ENCODE data around the gene DPH7. TPM values are rescaled to one million over a fixed set of nuclear protein-coding genes. Genes with fewer than 3 reads are reported as not detected.

DPH7 gene
- total and polyA plus RNA-seq, 11 donors, result 12.6 to 23.7 (median 16.7) TPM

- 86 to 100% (median 93%) methylated on average over 2 to 27 of the region's 27 CpGs for WGBS, 4 donors
- H3K27me3 ChIP-seq, result no peaks in the 10 kb centered on the region
- H3K4me1 ChIP-seq, result peaks cover 0 to 51% (median 31%) of the 10 kb centered on the region in 12 donors
- no peak overlapping the region for H3K4me3 ChIP-seq
- ATAC-seq (no peak), DNase-seq (no peak)
- H3K36me3 ChIP-seq, result peaks cover 0 to 37% (median 27%) of the 10 kb centered on the region in 9 donors
- TF ChIP-seq POLR2A (IDR thresholded peaks at IDR 0.05) (no peak), CTCF (IDR thresholded peaks at IDR 0.05) (no peak)
- H3K9me3 ChIP-seq, result no peaks in the 10 kb centered on the region
- no peak overlapping the region for H3K27ac ChIP-seq
- intact Hi-C loops (cut with DNase I), result no loop called here
Observed at GRCh38 chr9:137613738-137614523, 35.2 kb upstream of the DPH7 start.

GRCh38 chr9:137613259-137613658, 34.5 kb upstream of the DPH7 start:
- Histone ChIP-seq H3K36me3 (peaks cover 0 to 37% (median 27%) of the 10 kb centered on the region in 9 donors), H3K9me3 (no peaks in the 10 kb centered on the region), H3K27me3 (no peaks in the 10 kb centered on the region), H3K4me1 (peaks cover 0 to 56% (median 31%) of the 10 kb centered on the region in 12 donors), H3K4me3 (no peak overlapping the region), H3K27ac (peak overlapping the region in 2 of 12 donors; percentile 2 to 57)
- 67 to 89% (median 85%) methylated on average over 5 of the region's 5 CpGs for WGBS, 4 donors
- intact Hi-C loops (cut with DNase I), result no loop called here
- TF ChIP-seq CTCF (IDR thresholded peaks at IDR 0.05), result no peak
- TF ChIP-seq POLR2A (IDR thresholded peaks at IDR 0.05), result no peak
- no peak for DNase-seq
- no peak for ATAC-seq

GRCh38 chr9:137612741-137613142, 34.0 kb upstream of the DPH7 start:
- peak in 1 of 5 donors; percentile 25 for DNase-seq
- Histone ChIP-seq H3K4me1 (peaks cover 0 to 57% (median 30%) of the 10 kb centered on the region in 12 donors), H3K27me3 (no peaks in the 10 kb centered on the region), H3K27ac (peak overlapping the region in 4 of 12 donors; percentile 2 to 57 (median 36)), H3K36me3 (peaks cover 0 to 37% (median 27%) of the 10 kb centered on the region in 9 donors), H3K4me3 (no peak overlapping the region), H3K9me3 (no peaks in the 10 kb centered on the region)
- intact Hi-C loops (cut with DNase I), result no loop called here
- 54 to 80% (median 69%) methylated on average over 2 to 8 of the region's 8 CpGs for WGBS, 4 donors
- TF ChIP-seq POLR2A (IDR thresholded peaks at IDR 0.05) (no peak), CTCF (IDR thresholded peaks at IDR 0.05) (no peak)
- ATAC-seq, result no peak
